Measurements from ENCODE around the gene GABRQ.

- TF ChIP-seq EZH2phosphoT487 (IDR thresholded peaks at IDR 0.05; ENCODE audit: insufficient read depth, low read depth) (no peak), EZH2 (IDR thresholded peaks at IDR 0.05; ENCODE audit: insufficient read depth, poor library complexity, severe bottlenecking) (no peak)
These were observed 10.3 kb downstream of the GABRQ start for GRCh38 chrX:152647978-152648377.
